LNCaP clone FGC (cell line): Measurements from ENCODE around the gene ZBTB16.

Experiments used
- DNase-seq: peaks from one replicate; pipeline ENCODE4 v3.0.0-alpha.2; 2011; ENCODE audit warnings: low read depth
- H3K4me3 ChIP-seq: 2 replicates; pipeline ENCODE4 v1.5.1; 2011; ENCODE audit warnings: mild to moderate bottlenecking, low read depth, low read length, control low read depth
- TF ChIP-seq, protein P1 (sequence below): IDR thresholded peaks from 2 replicates; pipeline ENCODE4 v1.5.1; 2012; ENCODE audit warnings: mild to moderate bottlenecking; ENCODE audit not compliant: control insufficient read depth, insufficient read depth; ENCODE audit errors: extremely low read depth

The ZBTB16 gene

DNA sequence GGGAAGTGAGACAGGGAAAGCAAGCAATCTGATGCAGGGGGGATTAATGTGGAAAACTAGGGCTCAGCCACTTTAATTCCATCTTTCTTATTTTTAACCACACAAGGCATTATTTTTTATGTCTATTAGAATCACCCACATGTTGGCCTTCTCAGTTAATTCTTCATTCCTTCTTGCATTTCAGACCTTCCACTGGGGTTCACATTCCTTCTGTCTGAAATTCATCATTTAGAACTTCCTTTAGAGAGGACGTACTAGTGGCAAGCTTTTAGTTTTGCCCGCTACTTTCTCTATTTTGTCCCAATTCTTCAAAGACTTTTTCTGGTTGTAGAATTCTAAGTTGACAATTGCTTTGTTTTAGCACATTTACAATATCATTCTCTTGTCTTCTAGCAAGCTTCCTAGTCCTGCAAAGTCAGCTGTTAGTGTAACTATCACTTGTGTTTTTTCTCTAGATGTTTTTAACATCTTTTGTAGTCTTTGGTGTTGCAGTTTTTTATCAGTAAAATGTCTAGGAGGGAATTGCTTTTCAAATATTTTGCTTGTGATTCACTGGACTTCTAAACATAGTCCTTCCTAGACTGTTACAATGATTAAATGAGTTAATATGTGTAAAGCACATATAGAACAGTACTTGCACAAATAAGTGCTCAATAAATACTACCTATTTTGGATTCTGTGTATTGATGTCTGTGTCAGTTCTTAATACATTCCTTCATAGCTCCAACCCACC, 231.2 kb downstream of the ZBTB16 start:
- no peak overlapping the region for H3K4me3 ChIP-seq
- no peak for DNase-seq
- TF ChIP-seq, protein P1, sequence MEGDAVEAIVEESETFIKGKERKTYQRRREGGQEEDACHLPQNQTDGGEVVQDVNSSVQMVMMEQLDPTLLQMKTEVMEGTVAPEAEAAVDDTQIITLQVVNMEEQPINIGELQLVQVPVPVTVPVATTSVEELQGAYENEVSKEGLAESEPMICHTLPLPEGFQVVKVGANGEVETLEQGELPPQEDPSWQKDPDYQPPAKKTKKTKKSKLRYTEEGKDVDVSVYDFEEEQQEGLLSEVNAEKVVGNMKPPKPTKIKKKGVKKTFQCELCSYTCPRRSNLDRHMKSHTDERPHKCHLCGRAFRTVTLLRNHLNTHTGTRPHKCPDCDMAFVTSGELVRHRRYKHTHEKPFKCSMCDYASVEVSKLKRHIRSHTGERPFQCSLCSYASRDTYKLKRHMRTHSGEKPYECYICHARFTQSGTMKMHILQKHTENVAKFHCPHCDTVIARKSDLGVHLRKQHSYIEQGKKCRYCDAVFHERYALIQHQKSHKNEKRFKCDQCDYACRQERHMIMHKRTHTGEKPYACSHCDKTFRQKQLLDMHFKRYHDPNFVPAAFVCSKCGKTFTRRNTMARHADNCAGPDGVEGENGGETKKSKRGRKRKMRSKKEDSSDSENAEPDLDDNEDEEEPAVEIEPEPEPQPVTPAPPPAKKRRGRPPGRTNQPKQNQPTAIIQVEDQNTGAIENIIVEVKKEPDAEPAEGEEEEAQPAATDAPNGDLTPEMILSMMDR: no peak

DNA sequence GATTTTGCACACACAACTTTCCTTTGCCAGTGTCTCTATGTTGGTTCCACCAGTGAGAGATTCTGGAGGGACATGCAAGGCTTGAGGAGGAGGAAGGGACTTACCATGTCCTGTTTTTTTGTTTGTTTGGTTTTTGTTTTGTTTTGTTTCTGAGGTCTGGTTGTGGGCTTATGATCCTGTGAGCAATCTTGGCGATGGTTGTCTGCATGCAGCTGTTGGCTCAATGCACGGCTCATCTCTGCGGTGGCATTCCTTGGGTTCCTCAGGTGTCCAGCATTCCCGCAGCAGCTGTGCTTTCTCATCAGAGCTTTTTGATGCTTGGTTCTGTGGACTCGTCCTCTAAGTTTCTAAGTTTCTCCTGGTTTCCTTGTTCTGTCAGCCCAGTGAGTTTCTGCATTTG, 231.9 kb downstream of the ZBTB16 start:
- no peak for DNase-seq
- H3K4me3 ChIP-seq: no peak overlapping the region
- TF ChIP-seq, protein P1: no peak

DNA sequence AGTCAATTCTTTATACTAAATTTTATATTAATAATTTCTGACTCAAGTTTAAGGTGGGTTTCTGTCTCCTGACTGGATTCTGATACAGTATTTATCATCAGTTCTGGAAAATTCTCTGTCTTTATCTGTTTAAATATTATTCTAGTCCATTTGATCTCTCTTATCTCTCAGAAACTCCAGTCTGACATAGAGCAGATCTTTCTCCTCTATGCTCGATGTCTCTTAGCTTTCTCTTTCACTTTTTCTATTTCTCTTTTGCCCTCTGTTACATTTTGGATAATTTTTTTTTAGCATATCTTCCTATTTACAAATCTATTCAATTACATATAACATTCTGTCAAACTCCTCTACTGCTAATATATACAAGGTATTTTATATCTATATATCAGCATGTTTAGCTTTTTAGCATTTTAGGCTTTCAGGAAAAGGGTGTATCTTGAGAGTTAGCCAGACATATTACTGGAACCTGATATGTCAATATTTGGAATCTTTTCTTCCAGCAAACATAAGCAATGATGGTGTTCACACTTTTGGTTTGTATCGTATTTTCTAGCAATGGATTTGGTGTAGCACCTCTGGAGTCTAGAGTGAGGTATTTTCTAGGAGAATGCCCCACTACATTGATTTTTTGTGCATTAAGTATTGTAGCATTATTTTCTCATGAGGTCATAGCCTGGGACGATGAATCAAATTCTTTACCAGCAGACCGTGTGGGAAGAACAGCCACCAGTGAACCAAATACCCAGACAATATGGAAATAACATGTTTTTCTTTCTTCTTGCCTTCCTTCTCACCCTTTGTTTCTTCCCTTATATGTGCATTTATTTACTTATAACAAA, 232.6 kb downstream of the ZBTB16 start:
- DNase-seq: no peak
- no peak overlapping the region for H3K4me3 ChIP-seq
- TF ChIP-seq, protein P1: no peak

DNA sequence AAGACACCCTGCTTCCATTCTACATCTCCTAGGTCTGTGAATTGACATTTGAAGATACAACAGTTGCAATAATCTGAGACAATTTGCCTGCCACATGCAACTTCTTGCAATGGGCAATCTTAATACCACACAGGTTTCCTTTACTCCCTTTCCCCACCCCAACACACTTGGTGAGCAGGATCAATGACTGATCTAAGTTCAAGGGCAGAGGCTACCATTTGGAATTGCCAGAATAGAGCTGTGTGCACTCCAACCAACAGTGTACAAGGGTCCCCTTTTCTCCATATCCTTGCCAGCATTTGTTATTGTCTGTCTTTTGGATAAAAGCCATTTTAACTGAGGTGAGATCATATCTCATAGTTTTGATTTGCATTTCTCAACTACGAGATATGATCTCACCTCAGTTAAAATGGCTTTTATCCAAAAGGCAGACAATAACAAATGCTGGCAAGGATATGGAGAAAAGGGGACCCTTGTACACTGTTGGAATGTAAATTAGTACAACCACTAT, 233.7 kb downstream of the ZBTB16 start:
- no peak for DNase-seq
- H3K4me3 ChIP-seq: no peak overlapping the region
- TF ChIP-seq, protein P1: no peak

DNA sequence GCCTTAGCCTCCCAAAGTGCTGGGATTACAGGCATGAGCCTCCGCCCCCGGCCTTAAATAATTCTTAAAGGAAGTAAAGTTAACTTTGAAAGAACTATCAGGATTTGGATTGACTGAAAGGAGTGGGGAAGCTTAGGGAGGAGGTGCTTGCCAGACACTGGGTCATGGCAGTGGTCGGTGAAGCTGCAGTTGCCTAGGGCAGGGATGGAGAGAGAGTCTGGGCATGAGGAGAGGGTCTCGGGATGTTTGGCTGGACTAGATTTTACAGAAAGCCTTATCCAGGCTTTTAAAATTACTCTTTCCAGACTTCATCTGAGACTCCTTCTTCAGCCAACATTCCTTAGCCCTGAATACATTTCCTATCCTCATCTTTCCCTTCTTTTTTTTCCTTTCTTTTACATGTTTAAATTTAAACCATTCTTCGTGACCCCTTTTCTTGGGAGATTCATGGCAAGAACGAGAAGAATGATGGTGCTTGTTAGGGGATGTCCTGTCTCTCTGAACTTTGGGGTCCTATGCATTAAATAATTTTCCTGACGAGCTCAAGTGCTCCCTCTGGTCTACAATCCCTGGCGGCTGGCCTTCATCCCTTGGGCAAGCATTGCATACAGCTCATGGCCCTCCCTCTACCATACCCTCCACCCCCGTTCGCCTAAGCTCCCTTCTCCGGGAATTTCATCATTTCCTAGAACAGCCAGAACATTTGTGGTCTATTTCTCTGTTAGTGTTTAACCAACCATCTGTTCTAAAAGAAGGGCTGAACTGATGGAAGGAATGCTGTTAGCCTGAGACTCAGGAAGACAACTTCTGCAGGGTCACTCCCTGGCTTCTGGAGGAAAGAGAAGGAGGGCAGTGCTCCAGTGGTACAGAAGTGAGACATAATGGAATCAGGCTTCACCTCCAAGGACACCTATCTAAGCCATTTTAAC, 236.4 kb downstream of the ZBTB16 start, which contains the start of gene NNMT:
TSS of gene NNMT (plus strand) at position 724 of the 929 bp plus-strand sequence. CDS start at position 882, 158 bp downstream.
- no peak for DNase-seq
- TF ChIP-seq, protein P1: no peak
- H3K4me3 ChIP-seq: no peak within 1 kb of the TSS

DNA sequence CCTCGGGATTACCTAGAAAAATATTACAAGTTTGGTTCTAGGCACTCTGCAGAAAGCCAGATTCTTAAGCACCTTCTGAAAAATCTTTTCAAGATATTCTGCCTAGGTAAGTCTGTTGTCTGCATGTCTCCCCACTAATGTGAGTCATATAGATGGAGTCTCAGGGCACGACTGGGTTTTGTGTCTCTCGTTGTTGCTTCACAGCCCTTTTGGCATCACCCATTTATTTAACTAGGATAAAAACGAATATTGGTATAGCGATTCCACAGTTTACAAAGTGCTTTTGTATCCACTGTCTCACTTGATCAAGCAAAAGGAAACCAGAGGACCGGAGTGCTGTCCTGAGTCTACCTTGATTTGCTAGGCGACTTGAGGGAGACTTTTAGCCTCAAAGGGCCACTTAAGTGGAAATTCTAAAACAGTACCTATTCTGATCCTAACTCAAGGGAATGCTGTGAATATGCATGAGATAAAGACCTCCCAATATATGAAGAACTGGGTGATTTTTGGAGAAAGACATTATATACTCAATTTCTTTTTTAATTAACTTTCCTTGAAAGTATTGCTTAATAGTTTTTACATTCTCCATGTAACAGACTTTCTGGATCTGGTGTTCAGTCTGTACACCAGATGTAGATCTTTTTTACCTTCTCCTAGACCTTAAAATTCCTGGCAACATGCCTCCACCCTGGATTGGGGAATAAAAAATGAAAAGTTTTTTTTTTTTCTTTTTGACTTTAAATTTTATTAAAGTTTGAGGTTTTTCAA, 237.3 kb downstream of the ZBTB16 start:
- TF ChIP-seq, protein P1: no peak
- no peak overlapping the region for H3K4me3 ChIP-seq
- no peak for DNase-seq
